Stimulated activated CD8-positive, alpha-beta memory T cell treated with anti-CD3 and anti-CD28 coated beads, Interleukin-4, amount 100 ng/mL, for 4 hours (primary cell): ENCODE data around the gene PKMYT1.
"Not testable (repeated sequence)": the region's sequence is repeated elsewhere in the genome, so short reads cannot be mapped to it uniquely, and the experiment has no call there.

ENCODE experiments used
- DNase-seq, 2 donors: peaks; one replicate each; pipeline ENCODE4 v3.0.0-alpha.2; 2020; ENCODE audit warnings: low read depth in 2 of 2, low spot score in 1 of 2

Gene PKMYT1

DNA sequence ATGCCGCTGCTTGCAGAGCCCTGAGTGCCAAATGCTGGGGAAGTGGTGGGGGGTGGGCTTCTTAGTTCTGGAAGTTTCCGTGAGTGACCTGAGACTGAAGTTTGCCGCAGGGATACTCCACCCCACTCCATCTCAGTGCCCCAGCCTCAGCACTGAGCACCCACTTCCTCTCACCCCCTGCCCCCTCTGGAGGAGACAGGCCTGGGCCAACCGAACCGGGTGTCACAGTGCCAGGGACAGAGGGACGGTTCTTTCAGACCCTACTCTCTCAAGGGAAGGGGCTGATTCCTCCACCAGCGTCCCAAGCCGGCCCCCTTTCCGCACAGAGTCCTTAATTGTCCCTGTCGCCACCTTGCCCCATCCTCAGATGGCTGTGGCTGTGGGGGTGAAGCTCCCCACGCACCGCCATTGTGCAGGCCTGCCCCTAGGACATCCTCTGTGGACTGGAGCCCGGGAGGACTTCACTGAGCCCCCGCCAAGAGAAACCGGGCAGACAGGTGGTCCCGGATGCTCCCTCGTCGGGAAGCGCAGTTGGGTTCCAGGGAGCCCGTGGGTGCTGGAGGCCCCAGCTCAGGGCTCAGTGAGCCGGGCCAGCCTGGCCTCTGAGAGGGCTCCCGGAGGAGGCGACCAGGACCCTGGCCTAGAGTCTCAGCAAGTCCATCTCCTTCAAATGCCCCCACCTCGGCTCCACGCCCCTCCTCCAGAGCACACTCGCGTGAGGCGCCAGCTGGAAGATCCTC, 17.7 kb downstream of the PKMYT1 start:
- no peak for DNase-seq

DNA sequence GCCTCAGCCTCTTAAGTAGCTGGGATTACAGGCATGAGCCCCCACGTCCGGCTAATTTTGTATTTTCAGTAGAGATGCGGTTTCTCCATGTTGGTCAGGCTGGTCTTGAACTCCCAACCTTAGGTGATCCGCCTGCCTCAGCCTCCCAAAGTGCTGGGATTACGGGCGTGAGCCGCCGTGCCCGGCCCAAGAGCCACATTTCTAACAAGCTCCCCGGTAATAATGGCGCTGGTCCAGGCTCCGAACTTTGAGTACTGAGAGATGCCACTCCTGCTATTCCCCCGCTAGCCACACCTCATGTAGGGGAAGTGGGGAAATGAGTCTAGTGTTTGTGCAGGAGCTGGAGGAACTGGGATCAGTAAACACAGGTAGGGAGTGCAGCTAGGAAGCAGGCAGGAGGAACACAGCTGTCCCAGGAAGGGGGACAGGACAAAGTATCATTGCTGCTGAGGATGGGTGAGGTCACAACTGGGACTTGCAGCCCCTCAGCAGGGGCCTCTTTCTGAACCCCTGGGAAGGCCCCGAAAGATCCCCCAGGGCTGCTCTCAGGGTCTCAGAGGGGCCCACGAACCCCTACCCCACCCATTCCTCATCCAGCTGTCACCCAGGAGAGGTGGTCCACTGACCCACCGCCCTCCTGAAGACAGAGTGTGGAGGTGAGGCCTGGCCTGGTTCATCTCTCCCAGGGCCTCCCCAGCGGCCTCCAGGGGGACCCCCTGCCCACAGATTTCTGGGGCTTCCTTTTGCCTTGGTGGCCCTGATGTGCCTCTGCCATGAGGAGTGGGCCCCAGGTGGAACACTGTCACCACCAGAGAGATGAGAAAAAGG, 19.8 kb downstream of the PKMYT1 start:
- DNase-seq: no peak

DNA sequence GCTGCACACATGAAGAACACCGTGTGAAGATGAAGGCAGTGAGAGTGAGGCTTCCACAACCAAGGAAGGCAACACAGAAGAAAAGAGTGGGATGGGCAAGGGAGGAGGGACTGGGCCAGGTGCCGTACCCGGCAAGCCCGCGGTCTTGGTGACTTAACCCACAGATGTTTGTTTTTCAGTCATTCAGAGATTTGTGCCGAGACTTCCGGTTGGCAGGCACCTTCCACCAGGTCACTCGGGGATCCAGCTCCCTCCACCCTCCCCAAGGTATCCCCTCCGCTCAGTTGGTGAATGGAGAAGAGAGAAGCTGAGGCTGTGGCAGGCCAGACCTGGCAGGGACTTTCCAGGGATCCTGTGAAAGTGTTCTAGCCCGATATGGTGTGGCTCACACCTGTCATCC, 21.0 kb downstream of the PKMYT1 start:
- DNase-seq: no peak

DNA sequence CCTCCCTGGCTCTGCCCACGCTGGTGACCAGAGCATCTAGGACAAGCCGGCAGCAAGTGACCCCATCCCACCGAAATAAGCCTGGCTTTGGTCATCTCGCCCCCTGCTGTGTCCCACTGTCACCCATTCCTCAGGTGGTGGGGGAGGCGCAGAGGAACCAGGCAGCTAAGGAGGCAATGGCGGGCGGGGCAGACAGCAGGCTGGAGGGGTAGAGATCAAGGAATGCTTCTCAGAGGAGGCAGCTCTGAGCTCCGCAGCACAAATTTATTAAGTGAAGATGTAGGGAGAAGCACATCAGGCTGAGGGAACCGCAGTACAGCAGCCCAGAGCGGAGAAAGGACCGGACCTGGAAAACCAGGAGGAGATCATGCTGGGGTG, 23.7 kb downstream of the PKMYT1 start:
- no peak for DNase-seq

DNA sequence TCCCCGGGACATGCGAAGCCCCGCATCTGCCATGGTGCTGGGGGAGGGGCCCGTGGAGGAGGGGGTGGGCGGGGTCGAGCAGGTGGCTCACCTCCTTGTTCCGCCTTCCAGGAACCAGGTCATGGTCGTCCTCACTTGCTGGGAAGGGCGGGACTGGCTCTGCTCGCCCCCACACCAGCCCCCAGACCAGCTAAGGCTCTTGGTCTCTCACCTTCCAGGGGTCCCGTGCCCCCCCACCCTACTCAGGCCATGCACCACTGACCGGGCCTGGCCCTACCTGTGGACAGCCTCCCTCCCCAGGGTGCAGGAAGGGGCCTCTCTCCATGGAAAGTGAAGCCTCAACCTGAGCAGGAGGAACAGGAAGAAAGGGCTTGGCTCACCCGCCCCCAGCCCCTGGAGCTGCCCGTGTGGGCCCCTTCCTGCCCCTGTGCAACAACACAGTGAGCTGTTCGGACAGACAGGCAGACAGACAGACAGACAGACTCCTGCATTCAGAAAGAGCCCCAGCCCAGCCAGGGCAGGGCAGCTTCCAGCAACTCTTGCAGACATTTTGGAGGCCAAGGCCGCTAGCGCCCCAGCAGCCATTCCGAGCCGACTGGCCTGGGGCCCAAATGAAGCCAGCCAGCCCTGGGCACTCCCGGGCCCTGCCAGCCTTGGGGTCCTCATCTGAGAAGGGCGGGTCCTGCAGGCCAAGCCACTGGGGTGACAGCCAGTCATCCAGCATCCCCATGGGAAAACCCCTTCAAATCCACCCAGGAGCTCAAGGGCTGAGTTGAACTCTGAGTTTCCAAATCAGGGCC, 24.3 kb downstream of the PKMYT1 start:
- no peak for DNase-seq

DNA sequence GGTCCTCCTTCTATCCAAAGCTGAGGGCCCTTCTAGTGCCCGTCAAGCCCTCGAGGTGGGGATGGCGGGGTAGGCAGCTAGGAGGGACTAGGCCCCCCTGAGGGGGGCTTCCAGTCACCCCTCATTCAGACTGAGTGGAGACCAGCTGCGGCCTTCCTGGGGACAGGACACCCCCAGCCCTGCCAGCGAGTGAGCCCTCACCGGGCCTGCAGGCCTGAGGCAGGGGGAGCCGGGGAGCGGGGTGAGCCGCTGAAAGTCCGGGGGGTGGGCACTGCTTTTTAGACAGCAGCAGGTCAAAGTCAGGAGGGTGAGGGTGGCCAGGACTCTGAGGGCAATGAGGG, 24.8 kb downstream of the PKMYT1 start:
- no peak for DNase-seq

DNA sequence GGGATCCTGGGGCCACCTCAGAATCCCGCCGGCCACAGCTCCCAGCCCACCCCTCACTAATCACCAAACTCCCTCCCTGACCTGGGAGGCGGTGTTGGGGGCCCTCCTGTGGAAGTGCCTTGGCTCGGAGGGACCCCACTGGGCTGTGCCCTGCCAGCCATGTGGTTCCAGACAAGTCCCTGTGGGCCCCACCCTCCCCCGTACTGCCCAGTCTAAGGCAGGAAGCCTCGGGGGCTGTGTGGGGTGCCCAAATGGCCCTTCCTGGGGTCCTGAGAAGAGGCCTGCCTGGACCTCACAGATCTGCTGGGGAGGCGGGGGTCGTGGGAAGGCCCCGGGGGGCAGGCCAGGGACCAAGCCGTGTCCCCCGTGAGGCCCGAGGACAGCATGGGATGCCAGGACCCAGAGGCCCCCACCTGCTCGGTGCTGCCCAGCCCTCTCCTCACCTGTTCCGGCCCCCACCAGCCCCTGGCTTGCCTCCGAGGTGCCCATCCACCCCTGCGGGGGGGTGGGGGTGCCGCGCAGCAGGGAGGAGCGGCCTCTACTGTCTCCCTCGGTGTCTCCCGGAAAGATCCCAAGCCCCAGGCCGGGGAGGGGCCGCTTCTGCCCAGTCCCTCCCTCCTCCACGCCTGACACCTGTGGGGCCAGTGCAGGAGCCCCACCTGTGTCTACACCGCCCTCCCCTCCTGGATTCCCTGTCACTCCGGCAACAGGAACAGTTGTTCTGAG, 25.4 kb downstream of the PKMYT1 start:
- no peak for DNase-seq

DNA sequence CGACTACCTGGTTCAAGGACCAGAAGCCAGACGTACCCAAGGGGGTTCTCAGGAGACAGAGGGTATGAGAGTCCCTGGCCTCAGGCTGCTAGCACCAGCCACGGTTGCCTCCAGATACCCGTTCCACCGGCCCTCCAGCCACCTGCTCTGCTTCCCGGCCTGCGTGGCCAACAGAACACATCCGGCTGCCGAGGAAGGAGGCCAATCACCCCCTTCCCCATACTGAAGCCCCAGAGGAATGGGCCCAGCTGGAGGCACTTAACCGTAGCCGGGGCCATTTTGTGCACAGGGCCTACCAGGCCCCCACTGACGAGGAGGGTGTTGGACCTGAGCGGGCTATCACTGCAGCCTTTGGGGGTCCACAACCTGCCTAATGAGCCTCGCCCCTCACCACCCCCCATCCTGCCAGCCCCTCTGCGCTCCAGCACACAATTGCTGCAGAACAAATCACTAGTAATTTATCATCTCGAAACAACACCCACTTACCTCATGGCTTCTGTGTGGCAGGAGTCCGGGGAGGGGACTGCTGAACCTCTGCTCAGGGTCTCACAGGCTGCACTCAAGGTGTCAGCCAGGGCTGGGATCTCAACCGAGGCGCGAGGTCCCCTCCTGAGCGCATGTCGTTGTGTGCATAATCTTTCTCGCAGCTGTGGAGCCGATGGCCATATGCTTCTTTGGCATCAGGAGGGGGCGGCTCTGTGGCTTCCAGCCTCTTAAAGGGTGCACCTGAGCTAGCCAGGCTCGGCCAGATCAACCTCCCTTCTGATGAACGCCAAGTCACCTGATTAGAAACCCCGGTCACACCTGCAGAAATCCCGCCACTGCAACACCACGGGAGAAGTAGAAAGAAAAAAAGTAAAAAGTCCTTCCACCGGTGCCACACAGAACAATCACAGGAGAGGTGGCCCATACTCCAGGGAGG, 26.3 kb downstream of the PKMYT1 start:
- no peak for DNase-seq

DNA sequence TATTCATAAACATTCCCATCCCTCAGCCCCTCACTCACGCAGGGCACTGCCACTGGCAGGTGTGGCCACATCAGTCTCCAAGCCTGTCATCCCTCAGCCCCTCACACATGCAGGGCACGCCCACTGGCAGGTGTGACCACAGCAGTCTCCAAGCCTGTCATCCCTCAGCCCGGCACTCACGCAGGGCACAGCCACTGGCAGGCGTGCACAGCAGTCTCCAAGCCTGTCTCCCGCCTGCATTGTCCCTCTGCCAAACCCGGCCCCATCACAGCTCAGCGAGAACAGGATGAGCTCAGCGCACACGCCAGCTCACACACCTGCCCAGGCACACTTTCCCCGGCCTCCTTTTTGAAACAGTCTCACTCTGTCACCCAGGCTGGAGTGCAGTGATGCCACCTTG, 27.6 kb downstream of the PKMYT1 start:
- DNase-seq: no peak

DNA sequence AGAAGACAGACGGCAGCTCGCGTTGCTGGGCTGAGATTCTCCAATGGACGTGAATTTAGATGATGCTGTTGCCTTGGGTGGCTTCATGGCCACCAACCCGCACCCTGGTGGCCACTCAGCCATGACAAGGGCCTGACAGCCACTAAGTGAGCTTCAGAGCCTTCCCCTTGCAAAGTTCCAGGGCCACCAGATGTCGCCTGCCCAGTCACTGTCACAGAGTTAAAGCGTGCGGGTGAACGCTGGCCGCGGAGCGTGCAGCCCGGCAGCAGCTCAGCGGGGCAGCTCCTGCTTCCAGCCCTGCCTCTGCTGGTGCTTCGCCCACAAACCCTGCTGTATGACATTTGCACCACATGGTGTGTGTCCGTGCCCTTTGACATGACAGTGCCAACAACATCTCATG, 29.5 kb downstream of the PKMYT1 start:
- no peak for DNase-seq

DNA sequence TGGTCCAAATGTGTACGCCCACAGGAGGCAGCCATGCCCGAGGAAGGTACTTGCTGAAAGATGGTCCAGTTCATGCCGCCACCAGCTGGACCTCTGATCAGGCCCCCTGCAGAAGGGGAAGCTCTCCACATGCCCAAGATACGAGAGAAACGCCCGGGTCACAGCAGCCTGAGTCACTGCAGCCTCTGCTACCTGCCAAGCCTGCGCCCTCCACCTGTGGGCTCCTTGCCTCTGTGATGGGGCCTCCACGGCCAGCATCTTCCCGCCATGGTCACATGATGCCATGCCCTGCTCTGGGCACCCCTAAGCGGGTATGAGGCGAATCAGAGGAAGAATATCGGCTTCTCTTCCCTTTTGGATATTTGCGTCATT, 29.9 kb downstream of the PKMYT1 start:
- no peak for DNase-seq

DNA sequence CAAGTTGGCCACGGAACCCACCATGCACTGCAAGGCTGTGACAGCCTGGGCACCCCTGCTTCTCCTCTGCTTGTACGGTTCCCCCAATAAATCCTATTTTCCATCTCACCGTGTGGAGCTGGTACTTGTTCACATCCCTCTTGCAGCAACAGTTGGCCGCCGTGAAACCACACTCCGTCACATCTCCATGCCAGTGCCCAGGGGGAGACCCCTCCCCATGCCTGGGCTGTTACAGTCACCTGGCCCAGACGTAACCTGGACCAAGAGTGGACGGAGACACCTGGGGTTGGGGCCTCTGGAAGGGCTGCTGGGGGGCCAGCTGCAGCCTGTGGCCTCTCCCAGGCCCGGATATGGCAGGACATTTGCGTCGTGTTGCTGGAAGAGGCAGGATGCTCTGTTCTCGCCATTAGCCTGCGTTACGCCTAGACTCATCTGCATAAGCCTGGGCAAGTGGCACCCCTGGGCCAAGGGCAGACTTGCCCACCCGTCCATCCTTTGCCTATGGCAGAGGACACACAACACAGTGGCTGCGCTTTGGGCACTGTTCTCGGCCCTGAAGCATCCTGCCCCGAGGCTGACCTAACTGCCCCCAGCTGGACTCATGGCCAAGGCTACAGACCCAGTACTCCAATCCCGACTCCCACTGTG, 30.4 kb downstream of the PKMYT1 start:
- no peak for DNase-seq

DNA sequence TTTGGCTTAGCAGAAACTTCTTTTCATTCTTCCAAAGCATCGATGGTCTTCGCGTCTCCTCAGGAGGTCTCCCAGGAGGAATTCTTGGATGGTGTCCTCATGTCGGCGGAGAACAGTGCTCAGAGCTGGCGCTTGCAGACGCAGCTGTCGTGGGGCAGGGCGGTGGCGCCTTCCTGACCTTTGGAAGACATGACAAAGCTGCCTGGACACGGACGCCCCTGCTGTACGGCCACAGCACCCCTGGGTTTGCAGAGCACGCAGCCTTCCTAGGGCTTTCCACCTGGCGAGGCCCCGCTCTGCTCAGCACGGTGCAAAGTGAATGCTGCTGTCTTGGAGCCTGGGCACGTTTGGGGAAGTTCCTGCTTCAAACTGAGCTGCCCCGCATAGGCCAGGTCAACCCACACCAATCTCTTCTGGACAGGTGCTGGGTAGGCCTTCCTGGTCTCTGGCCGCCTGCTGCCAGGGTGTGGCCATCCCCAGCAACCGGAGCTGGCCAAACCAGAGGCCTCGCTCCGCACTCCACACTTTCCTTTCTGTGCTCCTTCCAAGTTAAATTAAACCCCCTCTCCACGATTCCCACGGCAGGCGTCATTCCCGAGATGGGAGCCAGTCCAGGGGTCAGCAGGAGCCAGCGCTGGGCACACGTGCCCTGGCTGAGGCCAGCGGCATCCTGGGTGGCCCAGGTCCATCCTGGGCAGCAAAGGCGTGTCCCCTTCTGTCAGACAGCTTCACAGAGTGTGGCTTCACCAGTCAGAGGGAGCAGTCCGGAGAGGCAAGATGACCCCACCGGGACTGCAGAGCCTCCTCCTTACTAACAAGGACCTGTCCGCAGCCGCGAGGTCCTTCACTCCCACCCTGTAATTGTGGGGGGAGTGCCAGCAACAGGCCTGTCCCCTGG, 31.2 kb downstream of the PKMYT1 start:
- no peak for DNase-seq

DNA sequence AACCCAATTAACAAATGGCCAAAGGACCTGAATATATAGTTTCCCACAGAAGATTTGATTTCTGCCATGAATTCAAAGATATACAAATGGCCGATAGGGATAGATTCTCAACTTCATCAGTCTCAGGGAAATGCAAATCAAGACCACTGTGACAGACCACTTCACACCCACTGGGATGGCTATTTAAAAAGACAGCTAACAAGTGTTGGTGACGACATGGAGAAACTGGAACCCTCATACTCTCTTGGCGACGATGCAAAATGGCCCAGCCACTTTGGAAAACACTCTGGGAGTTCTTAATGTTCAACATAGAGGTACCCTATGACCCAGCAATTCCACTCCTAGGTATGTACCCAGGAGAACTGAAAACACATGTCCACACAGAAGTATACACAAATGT, 33.6 kb downstream of the PKMYT1 start:
- no peak for DNase-seq

DNA sequence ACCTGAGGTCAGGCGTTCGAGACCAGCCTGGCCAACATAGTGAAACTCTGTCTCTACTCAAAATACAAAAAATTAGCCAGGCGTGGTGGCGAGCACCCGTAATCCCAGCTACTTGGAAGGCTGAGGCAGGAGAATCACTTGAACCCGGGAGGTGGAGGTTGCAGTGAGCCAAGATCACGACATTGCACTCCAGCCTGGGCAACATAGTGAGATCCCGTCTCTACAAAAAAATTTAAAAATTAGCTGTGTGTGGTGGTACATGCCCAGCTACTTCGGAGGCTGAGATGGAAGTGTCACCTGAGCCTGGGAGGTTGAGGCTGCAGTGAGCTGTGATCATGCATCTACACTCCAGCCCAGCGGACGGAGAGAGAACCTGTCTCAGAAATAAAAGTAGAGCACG, 36.5 kb downstream of the PKMYT1 start:
- not testable (repeated sequence) for DNase-seq

DNA sequence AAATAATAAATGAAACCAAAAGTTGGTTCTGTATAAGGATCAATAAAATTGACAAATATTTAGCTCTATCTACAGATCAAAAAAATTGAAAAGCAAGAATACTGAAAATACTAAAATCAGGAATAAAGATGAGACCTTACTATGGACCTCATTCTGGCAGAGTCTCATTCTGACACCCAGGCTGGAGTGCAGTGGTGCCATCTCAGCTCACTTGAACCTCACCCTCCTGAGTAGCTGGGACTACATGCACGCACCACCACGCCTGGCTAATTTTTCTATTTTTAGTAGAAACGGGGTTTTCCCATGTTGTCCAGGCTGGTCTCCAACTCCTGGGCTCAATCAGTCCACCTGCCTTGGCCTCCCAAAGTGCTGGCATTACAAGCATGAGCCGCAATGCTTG, 38.2 kb downstream of the PKMYT1 start:
- DNase-seq: no peak

DNA sequence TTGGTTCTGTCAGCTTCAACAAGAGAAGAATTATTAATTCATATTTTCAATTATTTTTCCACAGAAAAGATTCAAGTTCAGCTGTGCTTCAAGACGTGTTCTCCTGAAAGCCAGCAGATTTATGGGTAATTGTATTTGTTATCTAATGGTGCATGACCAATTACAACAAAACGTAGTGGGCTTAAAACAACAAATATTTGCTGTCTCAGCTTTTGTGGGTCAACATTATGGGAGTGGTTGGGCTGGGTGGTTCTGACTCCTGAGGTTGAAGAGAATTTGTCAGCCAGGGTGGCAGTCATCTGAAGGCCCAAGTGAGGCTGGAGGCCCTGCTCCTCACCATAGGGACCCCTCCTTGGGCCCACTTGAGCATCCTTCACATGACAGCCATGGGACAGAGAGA, 40.3 kb downstream of the PKMYT1 start:
- no peak for DNase-seq

DNA sequence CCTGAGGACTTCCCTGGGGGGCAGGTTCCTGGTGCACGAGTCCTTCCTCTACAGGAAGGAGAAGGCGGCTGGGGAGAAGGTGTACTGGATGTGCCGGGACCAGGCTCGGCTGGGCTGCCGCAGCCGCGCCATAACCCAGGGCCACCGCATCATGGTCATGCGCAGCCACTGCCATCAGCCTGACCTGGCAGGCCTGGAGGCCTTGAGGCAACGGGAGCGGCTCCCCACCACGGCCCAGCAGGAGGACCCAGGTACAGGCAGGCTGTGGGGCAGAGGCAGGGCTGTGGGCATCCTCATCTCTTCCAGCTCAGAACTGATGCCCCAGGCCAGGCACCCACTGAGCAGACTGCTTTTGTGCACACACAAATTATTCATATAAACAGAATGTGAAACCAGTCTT, 42.0 kb downstream of the PKMYT1 start:
- DNase-seq: no peak

DNA sequence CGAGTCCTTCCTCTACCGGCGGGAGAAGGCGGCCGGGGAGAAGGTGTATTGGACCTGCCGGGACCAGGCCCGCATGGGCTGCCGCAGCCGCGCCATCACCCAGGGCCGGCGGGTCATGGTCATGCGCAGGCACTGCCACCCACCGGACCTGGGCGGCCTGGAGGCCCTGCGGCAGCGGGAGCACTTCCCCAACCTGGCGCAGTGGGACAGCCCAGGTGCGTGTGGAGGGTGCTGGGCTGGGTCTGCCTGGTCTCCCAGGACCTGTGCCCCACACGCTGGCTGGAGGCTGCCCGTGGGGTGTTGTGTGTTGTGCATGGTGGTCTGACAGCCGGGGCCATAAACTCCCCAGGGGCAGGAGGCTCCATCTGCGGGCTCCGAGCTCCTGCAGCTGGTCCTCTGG, 43.1 kb downstream of the PKMYT1 start:
- no peak for DNase-seq
